HG03469 (cell line): Measurements from ENCODE around the gene IL1RAPL2.
"Not testable (repeated sequence)": the region's sequence is repeated elsewhere in the genome, so short reads cannot be mapped to it uniquely, and the experiment has no call there.

Source experiments
- ATAC-seq: cut with Tn5 transposase; IDR thresholded peaks from one replicate; pipeline ENCODE4 v1.9.1; 2021; ENCODE audit warnings: mild to moderate bottlenecking, moderate library complexity, moderate number of reproducible peaks; ENCODE audit not compliant: unreplicated experiment

The IL1RAPL2 gene

DNA sequence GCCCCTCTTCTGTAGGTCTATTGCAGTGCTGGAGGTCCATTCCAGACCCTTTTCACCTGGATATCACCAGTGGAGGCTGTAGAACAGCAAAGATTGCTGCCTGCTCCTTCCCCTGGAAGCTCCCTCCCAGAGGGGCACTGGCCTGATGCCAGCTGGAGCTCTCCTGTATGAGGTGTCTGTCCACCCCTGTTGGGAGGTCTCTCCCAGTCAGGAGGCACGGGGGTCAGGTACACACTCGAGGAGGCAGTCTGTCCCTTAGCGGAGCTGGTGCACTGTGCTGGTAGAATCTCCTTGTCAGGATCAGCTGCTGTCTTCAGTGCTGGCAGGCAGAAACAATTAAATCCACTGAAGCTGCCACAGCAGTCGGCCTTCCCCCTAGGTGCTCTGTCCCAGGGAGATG lies 276.6 kb downstream of the IL1RAPL2 start:
- no peak for ATAC-seq

- ATAC-seq = no peak
Observed at GRCh38 chrX:104852241-104852640, 286.2 kb downstream of the IL1RAPL2 start.

DNA sequence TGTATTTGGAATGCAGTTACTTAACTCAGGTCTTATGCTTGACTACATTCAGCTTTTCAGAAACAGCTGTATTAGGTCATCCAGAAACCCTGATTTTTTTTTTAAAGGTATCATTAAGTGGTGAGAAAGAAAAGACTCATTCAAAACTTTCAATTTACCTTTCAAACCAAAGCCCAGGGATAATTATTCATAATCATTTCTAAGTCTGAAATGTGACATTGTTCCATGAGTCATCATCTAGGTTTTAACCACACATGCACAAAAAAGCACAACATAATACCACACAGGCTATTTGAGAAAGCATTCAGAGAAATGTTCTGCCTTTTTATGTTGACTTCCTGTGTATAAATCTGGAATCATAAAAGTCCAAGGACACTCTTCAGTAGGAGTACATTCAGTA lies 288.2 kb downstream of the IL1RAPL2 start:
- ATAC-seq = no peak

GRCh38 chrX:104854790-104855340 lies 288.9 kb downstream of the IL1RAPL2 start:
- ATAC-seq = no peak

- ATAC-seq = no peak
Observed at GRCh38 chrX:104863466-104863865, 297.5 kb downstream of the IL1RAPL2 start.

GRCh38 chrX:104864296-104864695 lies 298.3 kb downstream of the IL1RAPL2 start:
- ATAC-seq = no peak

DNA sequence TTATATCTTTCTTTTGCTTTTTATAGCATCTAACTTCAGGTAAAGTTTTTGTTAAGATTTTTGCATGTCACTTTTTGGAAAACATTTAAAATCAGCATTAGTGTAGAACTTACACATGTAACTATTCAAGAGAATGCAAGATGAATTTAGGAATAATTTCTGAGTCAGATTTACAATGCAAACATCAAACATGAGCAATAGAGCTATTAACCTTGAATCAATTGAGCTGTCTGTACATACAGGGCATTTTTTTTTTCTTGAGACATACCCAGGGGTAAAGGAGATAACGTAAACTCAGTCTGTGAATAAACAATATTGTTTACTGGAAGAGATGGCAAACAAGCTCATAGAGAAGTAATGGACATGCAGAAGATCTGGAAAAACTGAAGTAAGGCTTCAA lies 311.5 kb downstream of the IL1RAPL2 start:
- ATAC-seq = no peak

GRCh38 chrX:104902070-104902469 lies 336.1 kb downstream of the IL1RAPL2 start:
- no peak for ATAC-seq

DNA sequence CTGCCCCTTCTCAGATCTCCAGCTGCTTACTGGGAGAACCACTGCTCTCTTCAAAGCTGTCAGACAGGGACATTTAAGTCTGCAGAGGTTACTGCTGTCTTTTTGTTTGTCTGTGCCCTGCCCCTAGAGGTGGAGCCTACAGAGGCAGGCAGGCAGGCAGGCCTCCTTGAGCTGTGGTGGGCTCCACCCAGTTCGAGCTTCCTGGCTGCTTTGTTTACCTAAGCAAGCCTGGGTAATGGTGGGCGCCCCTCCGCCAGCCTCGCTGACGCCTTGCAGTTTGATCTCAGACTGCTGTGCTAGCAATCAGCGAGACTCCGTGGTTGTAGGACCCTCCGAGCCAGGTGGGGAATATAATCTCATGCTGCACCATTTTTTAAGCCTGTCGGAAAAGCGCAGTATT lies 343.7 kb downstream of the IL1RAPL2 start:
- not testable (repeated sequence) for ATAC-seq

- no peak for ATAC-seq
Observed at GRCh38 chrX:104913348-104913747, 347.3 kb downstream of the IL1RAPL2 start.

GRCh38 chrX:104914686-104915085 lies 348.7 kb downstream of the IL1RAPL2 start:
- ATAC-seq = not testable (repeated sequence)

GRCh38 chrX:104918122-104918521 lies 352.1 kb downstream of the IL1RAPL2 start:
- ATAC-seq = no peak

- no peak for ATAC-seq
Observed at GRCh38 chrX:104921584-104922205, 355.7 kb downstream of the IL1RAPL2 start.

GRCh38 chrX:104922206-104922621 lies 356.2 kb downstream of the IL1RAPL2 start:
- ATAC-seq = peak; percentile 95

- no peak for ATAC-seq
Observed at GRCh38 chrX:104929324-104929723, 363.3 kb downstream of the IL1RAPL2 start.

DNA sequence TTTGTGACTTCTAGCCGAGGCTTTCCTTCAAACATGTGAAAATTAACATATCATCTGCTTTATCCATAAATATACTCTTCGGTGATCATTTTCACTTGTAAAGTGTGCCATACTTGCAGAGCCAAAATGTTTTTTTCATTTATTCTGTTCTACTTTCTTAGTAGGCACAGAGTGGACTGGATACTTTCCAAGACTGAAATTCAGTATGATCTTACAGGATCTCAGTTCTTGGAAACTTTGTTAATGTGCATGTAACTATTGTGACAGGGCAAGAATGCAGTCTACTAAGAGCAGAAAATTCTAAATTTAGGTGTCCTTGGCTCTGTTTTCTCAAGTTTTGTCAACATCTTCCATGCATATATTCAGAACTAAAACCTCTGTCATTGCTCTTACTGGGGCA lies 369.6 kb downstream of the IL1RAPL2 start:
- no peak for ATAC-seq

DNA sequence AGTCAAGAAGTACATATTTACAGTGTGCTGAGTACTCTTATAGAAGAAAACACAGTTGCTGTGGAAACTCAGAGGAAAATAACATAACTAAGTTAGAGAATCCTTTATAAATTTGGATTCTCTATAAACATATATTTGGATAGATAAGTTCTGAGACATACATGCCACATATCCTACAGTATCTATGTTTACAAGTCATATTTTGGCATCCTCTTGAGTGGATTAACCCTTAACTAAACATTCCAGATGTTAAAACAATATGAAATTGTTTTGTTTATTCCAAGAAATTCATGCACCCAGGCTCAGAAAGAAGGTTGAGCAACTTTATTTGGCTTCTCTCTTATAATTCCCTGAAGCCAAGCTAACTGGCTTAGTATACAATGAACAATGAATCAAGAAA lies 387.3 kb downstream of the IL1RAPL2 start:
- ATAC-seq = no peak

DNA sequence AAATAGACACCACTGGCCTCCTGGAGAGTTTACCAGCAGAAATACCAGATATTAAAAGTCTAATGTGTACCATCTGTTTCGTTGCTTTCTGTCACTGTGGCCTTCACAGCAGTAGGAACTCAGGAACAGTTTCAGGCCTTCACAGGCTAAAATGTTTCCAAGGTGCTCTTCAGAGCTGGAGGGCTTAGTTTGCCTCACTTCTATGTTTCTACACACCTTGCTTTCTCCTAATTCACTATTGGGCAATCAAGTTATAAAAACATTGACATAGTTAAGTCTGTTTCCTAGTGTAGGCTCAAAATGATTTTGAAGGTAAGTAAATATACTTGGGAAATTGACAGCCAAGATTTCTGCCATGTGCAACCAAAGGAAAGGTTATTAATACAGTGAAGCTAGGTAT lies 395.9 kb downstream of the IL1RAPL2 start:
- no peak for ATAC-seq

- ATAC-seq = no peak
Observed at GRCh38 chrX:104968241-104968640, 402.2 kb downstream of the IL1RAPL2 start.

GRCh38 chrX:104972737-104973136 lies 406.7 kb downstream of the IL1RAPL2 start:
- ATAC-seq = no peak

GRCh38 chrX:104987063-104987462 lies 421.1 kb downstream of the IL1RAPL2 start:
- ATAC-seq = no peak

DNA sequence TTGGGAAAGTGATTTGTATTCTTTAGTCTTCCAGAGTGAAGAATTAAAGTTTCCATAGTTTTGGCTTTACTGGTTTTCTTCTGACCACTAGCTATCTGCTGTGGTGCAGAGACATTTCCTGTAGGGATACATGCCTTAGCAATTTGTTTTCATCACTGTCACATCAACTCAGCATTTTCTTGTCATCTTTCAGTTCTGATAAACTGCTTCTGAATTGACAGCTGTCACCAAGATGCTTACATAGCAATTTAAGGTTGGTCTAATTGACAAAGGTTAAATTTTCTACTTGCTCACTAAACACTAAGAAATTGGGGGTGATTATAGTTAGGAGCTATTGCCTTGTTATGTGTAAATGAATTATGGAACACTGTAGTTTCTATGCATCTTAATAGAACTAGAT lies 422.0 kb downstream of the IL1RAPL2 start:
- no peak for ATAC-seq

- ATAC-seq = no peak
Observed at GRCh38 chrX:104995546-104995945, 429.5 kb downstream of the IL1RAPL2 start.
